ENCODE data around the gene TEX26.

Gene TEX26

DNA sequence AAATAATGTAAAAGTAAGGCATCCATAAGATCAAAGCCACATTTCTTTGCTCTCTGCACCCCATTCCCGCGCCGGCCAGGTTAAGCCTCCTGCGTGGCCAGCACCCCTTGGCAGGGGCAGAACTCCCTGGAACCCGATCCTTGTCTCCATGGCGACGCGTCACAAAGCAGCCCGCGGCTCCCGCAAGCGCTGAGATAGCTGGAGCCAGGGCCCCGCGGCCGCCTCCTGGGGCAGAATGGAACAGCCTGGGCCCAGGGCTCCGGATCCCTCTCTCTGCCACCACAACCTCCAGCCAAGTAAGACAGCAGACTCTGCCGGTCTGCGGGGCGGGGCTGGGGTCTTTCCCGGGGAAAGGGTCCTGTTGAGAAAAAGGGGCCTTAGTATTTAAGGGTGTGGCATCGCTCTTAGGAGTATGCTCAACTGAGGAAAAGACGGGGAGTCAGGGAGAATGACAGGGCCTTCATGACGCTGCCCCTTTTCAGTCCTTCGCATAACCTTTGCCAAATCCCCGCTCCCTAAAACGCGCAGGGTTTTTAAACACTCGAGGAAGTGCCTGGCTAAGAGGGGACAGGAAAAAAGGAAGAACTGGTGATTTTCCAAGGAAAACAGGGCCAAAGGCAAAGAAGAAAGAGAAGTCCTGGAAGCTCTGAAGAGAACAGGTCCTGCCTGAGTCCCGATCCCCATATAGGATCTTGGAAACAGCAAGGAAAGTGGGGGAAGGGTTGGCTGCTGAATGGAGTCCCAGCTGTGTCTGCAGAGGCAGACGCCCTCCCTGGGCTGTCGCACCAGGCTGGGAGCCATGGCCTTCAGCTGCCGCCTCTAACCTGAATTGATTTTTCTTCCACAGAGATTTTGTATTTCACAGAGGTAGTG lies at the start of gene TEX26:
Gene TEX26 (plus strand): TSS at position 176 of the 873 bp plus-strand sequence. CDS start 60 bp downstream, at position 236.
- no peak for DNase-seq

DNA sequence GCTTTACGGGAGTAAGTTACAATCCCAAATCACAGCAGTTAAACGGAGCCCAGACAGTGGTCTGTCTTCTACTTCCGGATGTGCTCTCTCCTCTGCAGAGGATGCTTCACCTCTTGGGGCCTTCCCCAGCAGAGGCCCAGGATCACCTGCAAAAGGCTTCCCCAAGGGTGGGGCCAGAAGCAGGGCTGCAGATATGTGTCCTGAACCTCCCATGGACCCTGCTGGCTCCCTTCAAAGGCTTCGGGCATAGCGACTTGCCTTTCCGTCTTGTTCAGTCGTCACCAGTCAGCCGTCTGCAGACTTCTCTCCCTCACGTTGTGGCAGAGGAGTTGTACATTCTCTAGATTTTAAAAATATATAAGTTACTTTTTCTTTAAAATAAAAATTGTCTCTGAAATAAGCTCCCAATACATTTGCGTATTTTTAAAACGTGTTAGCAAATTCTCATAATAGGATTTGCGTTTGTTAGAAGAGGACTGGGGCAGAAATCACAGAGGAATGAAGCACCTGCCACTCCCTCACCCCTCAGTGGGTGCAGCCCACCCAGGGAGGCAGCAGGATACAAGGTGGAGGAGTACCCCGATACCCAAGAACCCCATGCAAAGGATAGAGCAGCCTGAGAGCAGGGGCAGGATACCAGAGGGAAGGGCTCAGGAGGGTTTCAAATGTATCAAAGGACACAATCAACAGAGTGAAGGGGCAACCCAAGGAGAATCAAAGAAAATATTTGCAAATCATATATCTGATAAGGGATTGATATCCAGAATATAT lies 49.3 kb upstream of the TEX26 start:
- no peak for DNase-seq

DNA sequence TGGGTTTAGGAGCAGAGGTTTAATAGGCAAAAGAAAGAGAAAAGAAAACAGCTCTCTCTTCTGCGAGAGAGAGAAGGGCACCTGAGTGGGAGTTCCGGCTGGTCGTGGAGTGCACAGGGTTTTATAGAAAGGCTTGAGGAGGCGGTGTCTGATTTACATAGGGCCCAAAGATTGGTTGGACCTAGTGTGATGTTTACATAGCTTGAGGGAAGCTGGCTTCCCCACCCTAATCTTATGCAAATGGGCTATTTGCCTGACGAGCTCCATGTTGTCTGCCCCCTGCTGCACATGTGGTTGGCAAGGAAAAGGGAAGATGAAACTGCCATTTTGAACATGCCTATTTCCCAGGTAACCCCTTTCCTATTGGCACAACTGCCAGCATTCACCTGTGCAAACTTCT lies 47.9 kb upstream of the TEX26 start:
- peak; percentile 56 for DNase-seq

DNA sequence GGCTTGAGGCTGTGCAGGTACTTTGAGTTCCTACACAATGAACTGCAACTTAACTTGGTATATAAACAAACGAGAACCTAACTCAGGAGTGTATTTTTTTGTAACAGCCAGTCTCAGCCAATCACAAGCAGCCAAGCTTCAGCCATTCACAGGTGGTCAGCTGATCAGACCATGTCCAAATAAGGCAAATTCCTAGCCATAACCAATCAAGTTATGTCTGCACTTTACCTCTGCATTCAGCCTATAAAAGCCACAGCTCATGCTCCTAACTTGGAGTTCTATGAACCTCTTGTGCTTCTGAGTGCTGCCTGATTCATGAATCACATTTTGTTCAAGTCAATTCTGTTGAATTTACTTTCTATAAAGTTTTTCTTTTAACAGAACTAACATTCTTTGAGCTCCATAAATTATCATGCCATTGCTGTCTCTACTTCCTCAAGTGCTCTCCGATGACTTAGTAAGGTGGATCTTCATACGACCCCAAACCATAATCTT lies 43.2 kb upstream of the TEX26 start:
- DNase-seq, result no peak

DNA sequence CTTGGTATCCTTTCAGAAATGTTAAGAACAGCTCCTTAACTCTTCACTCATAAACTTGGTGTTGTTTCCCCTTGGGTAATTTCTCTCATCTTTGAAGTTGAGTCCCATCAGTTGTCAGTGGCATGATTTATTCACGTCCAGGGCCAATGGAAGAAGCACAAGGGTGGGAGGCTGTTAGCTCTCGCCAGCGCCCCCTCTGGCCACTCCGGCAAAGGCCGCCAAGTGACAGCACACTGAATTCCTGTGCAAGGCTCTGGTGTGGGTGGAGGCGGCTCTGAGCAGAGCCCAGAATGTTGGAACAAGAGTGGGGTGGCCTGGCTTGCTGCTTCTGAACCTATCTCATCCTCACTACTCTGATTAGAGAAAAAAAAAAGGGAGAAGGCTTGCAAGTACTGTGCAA lies 39.5 kb upstream of the TEX26 start:
- DNase-seq, result peak; percentile 76

DNA sequence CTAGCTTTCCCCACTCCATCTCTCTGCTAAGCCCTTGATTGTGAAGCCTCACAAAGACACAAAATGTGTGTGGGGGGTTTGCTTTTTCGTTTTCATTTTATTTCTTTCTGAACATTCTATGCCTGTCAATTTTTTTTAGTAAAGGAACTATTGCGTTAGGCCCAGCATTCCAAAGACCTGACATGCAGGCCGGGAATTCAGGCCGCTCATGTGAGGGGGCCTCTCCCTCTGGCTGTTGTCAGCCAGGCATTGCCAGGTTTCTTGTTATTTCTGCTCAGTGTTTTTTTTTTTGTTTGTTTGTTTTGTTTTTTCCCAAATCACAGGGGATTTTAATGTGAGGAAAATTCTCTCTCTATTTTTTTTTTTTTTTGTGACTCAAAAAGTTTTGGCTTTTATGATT lies 36.7 kb upstream of the TEX26 start:
- DNase-seq, result peak; percentile 26

DNA sequence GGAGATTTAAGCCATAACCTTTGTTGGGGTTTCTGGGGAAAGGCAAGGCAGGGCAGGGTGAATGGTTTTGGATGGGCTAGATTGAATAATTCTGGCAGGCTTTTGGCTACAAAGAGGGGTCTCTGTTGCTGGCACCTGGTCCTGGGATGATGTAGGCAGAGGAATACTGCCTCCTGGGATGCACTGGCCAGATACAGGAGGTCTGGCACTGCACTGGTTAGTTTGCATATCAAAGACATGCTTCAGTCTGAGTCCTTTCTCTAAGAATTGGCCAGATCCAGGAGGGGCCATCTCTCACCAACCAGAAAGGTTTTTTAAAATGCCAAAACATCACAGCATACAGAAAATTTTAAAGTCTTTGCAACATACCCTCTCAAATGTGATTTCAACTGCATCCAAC lies 34.4 kb upstream of the TEX26 start:
- no peak for DNase-seq

DNA sequence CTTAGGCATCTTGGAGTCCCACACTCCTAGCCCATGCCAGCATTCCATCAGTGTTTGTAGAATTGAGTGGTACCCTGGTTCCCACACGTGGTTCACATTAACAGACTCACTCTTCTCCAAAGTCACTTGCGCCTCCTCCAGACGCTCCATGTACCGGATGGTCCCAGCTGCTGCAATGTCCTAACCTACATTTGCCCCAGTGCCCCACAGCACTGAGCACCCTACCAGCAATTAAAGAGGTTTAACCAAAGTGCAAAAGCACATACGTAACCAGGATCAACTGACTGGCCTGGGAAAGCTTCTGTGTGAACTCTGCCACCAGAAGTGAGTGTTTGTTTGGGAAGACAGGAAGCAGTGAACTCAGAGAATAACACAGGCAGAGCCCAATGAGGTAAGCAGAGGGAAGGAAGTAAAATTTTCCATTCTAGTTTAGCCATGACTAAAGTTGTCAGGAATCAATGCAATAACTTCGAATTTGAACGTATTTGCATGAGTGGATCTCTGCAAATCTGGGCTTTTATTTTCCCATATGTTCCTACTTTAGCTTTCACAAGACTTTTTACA lies 33.7 kb upstream of the TEX26 start:
- DNase-seq, result no peak

DNA sequence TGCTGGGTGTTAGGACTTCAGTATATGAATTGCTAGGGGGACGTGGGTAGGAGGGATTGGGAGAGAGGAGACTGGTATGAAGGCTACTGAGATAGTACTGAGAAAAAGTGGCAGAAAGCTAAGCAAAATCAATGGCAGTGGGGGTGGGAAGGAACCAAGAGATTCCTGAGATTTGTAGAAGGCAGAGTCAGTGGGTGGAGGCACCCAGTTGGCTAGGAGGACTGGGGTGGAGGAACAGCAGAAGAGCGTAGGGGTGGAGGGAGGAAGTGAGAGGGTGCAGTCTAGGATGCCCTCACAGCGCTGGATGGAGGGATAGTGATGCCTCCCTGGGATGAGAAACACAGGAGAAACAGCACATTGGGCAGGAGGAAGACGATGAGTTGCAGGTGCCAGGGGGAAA lies 32.0 kb upstream of the TEX26 start:
- no peak for DNase-seq

DNA sequence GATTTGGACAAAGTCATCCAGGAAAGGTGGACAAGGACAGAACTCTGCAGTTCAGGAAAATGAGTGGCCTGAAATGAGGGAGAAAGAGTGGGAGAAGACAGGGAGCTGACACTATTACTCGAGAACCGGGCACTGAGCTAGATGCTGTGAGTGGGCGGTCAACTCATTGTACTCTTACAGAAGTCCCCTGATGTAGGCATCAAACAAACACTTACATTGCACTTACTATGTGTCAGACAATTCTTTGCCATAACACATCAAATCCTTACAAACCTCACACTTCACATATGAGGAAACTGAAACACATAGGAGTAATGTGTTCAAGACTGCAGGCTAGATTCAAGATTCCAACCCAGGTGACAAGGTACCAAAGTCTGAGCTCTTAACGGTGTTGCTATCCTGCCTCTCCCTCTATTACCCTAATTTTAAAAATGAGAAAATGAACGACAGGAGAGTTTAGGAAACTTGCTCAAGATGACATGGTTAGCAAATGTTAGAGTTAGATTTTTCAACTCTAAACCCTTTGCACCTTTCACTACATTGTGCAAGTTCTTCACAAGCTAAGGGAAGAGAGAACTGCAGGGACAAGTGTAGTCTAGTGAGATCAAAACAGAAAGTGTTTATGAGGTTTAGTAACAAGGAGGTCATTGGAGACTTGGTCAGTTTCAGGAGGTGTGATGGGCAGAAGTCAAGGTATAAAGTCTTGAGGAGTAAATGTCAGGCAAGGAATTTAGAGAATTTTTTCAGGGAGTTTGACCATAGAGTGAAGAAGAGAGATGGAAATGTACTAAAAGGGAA lies 31.3 kb upstream of the TEX26 start:
- DNase-seq, result no peak

DNA sequence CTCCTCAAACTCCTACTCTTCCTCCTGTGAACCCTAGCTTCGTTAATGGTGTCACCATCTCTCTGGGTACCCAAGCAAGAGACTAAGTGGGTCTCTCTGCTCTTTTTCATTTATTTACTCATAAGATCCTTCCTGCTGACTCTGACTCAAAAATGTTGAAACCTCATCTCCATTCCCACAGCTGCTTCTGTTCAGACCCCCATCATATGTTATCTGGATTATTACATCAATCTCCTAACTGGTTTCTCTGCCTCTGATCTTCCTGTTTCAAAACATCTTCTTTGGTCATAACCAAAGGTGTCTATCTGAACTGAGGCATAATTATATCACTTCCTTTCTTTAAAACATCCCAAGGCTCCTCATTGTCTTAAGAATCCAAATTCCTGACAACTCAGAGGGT lies 28.4 kb upstream of the TEX26 start:
- DNase-seq, result no peak

DNA sequence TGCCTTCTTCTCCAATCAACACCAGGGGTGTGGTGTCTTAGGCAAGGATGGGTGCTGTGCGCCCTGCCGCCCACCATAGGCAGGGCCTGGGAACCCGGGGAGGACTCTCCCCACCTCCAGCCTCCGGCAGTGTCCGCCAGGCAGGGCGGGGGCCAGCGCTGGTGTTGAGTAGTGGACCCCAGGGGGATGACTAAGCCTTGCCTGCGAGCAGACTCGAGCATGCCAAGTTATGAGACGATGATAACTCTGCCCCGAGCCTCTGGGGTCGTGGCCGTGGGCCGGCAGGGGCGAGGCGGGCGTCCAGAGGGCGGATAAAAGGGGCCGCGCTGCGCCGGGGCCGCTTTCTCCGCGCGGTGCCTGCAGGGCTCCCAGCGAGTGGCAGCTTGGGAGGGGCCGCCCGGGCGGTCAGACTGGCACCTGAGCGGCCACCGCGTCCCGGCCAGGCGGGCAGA lies 26.5 kb upstream of the TEX26 start, which contains the start of gene MEDAG:
Gene MEDAG (plus strand): TSS at position 340 of the 452 bp plus-strand sequence. CDS start 245 bp downstream, outside the sequence.
- no peak for DNase-seq

DNA sequence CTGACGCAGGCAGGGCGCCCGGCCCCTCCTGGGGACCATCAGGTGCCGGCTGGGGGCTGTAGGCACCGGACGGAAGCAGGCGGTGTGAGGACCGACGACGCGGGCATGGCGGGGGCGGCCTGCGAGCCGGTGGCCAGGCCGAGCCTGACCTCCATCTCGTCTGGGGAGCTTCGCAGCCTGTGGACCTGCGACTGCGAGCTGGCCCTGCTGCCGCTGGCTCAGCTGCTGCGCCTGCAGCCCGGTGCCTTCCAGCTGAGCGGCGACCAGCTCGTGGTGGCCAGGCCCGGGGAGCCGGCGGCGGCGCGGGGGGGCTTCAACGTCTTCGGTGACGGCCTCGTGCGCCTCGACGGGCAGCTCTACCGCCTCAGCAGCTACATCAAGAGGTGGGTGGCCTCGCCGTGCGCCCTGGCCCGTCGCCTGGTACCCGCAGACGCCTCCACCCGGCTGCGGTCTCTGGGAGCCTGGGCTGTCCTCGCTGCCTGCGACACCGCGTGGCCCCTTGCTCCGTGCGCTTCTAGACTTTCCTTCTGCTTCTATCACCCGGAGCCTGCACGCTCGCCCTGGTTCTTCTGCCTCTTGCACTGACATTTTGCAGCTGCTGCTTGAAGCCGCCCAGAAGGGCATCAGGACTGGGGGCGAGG lies 25.9 kb upstream of the TEX26 start:
- DNase-seq, result no peak

DNA sequence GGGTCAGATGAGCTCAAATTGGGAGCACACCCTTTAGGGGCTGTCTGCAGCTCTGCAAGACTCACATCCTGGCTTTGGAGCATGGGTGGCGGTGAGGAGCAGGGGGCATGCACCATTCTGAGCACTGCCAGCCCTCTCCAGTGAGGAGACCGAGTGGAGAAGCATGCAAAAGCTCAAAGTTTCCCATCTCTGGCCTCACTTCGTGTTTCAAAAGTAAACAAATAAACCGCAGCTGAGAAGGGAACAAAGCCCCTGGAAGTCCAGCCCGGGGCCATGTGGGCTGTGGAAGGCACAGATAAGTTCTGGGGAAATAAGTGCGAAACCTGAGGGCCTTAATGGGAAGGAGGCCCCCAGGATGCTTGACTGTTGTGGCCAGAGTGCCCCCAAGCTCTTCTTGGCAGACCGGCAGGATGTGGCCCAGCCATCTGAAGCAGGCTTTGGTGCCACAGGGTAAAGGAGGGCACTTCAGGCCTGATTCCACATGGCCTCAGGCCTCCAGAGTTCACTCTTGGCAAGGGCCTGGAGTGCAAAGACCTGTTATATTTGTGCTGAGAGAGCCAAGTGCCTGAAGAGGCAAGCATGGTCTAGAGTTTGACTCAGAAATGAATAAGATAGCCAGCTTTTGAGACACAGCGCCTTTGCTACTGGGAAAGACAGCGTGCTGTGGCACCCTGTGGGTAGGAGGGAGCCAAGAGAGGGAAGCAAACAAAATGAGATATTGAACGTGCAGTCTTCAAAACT lies 25.2 kb upstream of the TEX26 start:
- DNase-seq, result no peak

DNA sequence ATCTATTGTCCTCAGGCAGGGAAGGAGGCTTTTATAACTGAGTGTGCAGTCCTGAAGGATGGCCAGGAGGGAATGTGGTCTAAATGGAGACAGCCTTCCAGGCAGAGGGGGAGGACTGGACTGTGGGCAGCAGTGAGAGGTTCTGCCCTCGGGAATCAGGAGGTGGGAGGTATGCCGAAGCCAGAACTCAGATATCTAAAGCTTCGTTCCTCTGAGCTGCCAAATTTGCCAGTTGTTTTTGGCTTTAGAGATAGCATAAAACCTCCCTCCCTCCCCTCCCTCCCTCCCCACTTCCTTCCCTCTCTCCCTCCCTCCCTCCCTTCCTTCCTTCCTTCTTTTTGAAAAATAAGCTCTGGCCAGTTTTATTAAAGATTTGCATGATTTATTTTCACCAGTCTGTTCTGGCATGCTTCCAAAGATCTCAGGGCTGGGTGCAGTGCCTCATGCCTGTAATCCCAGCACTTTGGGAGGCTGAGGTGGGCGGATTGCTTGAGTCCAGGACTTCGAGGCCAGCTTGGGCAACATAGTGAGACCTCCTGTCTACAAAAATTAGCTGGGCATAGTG lies 24.0 kb upstream of the TEX26 start:
- no peak for DNase-seq

DNA sequence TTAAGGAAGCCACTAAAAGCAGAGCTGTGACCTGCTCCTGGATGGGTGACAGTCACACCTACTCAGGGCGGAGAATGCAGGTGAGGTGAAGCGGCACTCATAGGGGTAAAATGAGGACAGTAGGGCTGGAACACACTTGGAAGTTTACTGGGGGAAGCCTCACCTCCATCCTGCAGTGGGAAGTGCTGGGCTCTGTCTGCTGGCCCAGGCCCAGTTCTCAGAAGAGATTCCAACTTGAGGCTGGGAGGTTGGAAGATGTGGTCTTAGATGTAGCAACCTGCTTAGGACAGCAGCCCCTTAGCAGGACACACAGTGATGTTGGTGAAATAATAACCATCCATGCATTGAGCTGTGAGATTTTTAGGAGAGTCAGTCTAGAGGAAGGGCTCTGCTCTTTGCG lies 21.8 kb upstream of the TEX26 start:
- DNase-seq, result no peak

DNA sequence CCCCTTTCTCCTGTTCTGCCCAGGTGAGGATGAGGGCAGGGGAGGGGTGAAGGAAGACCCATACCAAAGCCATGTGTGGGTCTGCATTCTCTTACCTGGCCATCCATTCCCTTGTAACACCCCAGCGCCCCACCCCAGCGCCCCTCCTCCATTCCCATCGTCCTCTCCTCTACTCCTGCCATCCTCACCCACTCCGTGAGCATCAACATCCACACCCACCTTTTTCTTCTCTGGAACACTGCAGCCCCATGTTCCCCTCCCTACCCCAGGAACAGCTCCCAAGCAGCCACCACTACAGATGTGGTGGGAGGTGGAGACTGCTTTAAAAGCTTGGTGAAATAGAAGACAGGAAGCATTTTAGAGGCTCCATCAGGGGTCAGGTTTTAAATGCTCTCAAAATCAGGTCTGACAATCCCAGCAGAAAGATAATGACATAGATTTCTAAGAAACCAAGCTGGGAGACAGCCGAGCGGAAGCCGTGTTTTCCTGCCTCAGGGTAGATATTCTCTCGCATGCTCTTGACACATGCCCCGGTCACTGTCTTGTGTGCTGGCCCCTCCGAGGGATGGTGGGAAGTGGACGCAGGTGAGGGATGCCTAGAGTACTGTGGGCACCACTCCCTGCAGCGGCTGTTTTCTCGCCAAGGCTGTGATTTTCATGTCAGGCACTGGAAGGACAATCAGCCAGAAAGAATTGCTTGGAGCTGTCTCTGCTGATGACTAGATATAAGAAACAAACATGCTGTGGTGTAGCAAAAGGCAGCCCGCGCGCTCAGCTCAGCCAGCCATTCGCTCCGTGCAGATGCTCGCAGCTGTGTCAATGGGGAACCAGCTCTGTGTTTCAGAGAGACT lies 16.5 kb upstream of the TEX26 start:
- DNase-seq, result no peak

DNA sequence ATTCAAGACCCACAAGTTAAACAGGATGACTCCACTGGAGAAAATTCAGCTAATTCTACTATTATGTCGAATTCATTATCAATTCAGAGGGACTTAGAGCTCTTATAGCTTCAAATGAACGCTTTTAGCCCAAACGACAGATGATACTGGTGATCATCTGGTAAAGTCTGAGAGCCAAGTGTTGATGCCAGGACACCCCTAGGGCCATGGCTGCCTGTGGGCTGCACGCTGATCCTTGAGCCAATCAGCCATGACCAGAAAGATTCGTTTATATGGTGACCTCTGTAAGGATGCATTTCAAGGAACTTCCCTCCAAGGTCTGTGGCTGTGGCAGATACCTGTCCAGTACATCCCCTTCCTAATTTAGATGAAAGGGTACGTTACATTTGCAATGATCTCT lies 15.5 kb upstream of the TEX26 start:
- DNase-seq, result no peak

DNA sequence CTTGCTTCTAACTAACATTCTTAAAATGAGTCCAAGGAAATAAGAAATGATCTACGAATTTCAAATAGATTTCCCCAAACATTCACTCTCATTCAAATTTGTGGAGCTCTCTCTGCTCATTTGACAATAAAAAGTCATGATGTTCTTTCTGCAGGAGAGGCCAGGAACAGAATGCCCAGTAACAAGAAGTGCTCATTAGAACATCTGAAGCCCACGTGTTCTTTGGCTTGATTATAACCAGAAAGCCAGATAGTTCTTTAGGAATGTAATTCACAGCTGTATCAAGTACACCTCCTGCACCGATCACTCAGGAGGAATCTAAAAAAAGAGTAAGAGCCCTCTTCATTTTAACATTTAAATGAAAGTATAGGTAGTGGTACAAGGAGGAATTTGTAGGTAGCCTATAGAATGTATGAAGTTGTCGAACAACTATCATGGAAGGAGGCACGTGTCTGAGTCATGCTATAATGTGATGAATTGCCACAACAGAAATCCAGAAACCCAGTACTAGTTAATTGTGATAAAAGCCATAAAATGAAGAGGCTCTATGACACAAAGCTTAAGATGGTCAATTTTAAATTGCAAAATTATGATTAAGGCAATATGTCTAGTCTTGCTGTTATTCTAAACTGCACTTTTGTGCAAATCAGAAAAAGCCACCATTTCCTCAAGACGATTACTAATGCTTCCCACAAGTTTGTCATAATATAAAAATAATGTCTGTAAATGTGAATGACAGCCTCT lies 13.6 kb upstream of the TEX26 start:
- no peak for DNase-seq

All from NCI-H82 (cell line).